Suppressor macrophage treated with lipopolysaccharide for 1 hour (primary cell): ENCODE data around the gene CXorf65.

Experiments
- DNase-seq, 3 donors: peaks; one replicate each; pipeline ENCODE4 v3.0.0-alpha.2; 2020 to 2022

The CXorf65 gene

GRCh38 chrX:71106427-71106826 lies at the start of gene CXorf65:
Gene CXorf65, minus strand, starts transcription at chrX:71106740. Its CDS starts 184 bp downstream, at chrX:71106556.
- DNase-seq = peak; percentile 21 to 38 (median 38)

- DNase-seq = no peak
Observed at GRCh38 chrX:71154641-71155040, 48.1 kb upstream of the CXorf65 start.

- DNase-seq = no peak
Observed at GRCh38 chrX:71154196-71154595, 47.7 kb upstream of the CXorf65 start.

- no peak for DNase-seq
Observed at GRCh38 chrX:71151366-71151765, 44.8 kb upstream of the CXorf65 start.

- no peak for DNase-seq
Observed at GRCh38 chrX:71148278-71148663, 41.7 kb upstream of the CXorf65 start.

- peak; percentile 18 to 32 (median 20) for DNase-seq
Observed at GRCh38 chrX:71147496-71148277, 41.1 kb upstream of the CXorf65 start.

DNA sequence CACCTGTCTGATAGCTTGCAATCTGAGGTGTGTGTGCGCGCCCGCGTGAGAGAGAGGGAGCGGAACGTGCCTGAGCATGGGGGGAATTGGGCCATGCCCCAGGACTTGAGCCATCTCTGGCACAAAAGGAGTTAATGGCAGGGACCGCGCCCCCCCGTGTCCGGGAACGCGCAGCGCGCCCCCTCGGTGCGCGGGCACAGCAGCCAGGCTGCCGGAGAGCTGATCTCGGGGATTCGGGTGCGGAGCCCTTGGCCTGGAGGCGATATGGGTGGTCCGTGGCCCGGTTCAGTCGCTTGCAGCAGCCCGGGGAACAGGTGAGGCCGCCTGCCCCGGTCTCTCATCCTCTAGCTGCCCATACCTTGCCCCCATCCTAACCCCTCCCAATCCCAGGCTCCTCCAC lies 38.1 kb upstream of the CXorf65 start, which contains the start of gene NLGN3:
Gene NLGN3, plus strand, starts transcription at position 191 of the 400 bp plus-strand sequence. CDS start 2,909 bp downstream, outside the sequence.
- no peak for DNase-seq

DNA sequence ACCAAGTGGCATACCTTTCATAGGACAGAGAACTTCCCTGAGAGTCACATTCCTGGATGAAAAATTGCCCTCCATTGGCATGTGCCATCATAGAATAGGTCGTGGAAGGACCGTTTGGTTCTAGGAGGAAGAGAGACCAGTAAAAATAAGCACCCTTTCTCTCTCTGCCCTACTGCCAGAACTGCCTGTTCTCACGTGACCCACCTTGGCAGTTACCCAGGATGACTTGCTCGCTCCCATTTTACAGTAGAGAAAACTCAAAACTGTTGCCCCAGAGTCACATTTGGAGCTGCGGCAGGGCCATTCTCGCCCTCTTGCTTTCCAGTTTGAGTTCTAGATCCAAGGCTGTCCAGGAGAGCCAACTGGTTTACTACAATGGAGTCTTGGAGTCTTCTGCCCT lies 37.0 kb upstream of the CXorf65 start:
- no peak for DNase-seq

- no peak for DNase-seq
Observed at GRCh38 chrX:71140440-71140839, 33.9 kb upstream of the CXorf65 start.

DNA sequence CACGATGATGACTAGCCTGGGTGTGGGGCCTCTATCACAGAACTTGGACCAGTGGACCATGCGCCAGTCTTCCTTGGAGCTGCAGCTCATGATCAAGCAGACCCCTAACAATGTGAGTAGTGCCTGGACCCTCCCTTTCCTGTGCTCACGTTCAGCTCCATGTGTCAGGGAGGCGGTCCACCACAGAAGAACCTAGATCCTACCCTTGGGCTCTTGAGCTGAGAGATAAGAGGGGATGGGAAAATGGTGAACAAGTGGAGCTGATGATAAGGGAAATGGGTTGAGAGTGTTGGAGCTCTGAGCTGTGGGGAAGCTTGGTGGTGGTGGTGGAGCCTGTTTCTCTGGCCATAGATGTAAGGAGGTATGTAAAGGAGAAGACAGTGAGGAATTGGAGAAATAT lies 25.0 kb upstream of the CXorf65 start:
- no peak for DNase-seq

DNA sequence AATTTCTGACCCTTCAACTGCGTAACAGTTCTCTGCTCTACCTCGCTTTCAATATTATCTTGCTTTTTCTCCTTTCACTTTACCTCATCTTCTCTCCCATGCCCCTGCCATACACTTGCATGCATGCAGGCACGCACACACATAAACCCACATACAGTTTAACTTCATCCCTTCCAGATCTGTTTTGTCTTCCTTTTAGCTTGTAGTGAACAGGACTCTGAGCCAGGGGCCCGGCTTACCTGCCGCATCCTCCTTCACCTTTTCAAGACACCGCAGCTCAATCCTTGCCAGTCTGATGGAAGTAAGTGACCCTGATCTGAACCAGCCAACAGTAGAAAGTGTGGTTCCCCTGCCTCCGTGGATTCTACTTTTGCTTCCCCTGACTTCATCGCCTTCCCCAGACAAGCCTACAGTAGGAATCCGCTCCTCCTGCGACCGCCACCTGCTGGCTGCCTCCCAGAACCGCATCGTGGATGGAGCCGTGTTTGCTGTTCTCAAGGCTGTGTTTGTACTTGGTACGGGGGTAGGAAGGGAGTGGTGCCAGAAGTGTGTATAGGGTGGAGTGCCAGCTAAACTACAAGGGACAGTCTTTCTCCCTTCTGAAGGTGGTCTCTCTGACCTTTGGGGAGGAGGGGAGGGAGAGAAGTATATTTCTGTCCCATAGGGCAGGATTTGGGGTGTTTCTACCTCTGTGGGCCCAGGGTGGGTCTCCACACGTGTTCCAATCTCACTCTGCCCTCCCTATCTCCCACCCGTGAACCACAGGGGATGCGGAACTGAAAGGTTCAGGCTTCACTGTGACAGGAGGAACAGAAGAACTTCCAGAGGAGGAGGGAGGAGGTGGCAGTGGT lies 22.6 kb upstream of the CXorf65 start:
- peak; percentile 71 to 77 (median 75) for DNase-seq

DNA sequence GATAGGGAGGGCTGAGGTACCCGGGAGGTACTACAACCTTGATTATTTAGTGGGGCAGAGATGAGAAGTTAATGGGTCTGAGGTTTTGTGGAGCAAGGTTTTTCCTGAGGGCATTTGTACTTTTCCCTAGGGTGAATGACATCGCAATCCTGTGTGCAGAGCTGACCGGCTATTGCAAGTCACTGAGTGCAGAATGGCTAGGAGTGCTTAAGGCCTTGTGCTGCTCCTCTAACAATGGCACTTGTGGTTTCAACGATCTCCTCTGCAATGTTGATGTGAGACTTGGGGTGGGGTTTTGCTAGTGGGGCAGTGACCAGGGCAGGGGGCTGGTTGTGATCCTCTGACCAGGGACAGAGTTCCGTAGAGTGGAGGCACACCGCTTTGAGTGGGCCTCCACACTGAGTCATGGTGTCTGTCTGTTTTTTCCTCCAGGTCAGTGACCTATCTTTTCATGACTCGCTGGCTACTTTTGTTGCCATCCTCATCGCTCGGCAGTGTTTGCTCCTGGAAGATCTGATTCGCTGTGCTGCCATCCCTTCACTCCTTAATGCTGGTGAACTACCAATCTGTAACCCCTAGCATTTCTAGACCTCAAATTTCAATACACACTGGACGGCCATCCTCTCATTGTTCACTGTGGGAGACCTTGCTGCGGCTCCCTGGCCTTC lies 21.8 kb upstream of the CXorf65 start:
- DNase-seq = no peak

DNA sequence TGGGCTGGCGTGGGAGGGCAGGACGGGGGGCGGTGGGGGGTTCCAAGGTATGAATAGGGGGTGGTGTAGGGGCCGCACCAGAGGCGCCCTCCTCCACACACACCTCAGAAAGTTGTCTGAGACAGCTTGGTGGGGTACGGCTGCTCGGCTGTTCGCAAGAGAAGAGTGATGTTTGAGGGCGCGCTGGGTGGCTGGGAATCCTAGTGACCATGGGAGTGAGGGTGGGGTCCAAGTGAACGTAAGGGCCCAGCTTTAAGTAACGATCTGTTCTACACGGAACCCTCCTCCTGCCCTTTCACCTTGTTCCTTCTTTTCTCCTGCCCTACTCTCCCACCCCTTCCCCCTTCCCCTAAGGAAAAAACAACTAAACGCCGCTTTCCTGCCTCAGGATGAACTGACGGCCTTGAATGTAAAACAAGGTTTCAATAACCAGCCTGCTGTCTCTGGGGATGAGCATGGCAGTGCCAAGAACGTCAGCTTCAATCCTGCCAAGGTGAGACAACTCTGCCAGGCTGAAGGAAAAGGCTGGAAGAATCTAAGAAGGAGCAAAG lies 12.5 kb upstream of the CXorf65 start:
- no peak for DNase-seq

GRCh38 chrX:71118032-71118984 lies 11.8 kb upstream of the CXorf65 start, which contains the start of gene MED12:
Gene MED12, plus strand, starts transcription at chrX:71118596. Its CDS starts 159 bp downstream, at chrX:71118755.
- peak; percentile 71 to 84 (median 74) for DNase-seq

DNA sequence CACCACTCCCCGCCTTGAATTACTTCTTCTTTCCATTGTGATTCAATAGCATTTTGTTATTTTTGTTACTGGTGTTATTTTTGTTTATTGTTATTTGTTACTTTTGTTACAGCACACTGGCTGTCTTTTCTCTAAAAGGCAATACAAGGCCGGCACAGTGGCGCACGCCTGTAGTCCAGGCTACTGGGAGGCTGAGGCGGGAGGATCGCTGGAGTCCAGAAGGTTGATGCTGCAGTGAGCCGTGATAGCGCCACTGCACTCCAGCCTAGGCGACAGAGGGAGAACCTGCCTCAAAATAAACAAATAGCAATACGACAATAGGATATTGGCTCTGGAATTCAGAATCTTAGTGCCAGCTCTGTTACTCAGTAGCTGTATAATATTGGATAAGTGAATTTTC lies 10.8 kb upstream of the CXorf65 start:
- DNase-seq = no peak

GRCh38 chrX:71111921-71112431 lies 5.4 kb upstream of the CXorf65 start:
- peak in 1 of 3 donors; percentile 14 for DNase-seq

DNA sequence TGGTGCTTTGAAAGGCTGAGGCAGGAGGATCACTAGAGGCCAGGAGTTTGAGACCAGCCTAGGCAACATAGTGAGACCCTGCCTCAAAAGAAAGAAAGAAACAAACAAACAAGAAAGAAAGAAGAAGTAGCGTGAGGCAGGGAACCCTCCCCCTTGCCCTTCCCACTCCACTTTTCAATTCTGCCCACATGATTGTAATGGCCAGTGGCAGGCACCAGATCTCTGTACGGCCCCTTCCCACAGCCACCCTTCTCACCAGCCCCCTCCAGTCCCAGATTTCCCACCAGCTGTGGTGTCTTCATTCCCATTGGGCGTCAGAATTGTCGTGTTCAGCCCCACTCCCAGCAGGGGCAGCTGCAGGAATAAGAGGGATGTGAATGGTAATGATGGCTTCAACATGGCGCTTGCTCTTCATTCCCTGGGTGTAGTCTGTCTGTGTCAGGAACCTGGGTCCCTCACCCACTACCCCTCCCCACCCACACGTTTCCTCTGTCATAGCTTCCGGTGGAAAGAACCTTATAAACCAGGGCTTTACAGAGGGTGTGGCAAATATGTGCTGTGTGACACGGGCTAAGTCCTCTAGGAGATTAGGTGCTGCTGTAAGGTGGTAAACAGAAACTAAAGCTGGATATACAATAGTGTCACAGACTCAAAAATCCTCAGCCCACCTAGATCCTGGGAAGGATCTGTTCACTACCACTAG lies 4.8 kb upstream of the CXorf65 start, which contains the start of gene IL2RG:
Gene IL2RG, minus strand, starts transcription at position 437 of the 703 bp plus-strand sequence. Its CDS starts 38 bp downstream, at position 399.
- peak; percentile 84 to 86 (median 84) for DNase-seq

- no peak for DNase-seq
Observed at GRCh38 chrX:71109051-71109450, 2.5 kb upstream of the CXorf65 start.

DNA sequence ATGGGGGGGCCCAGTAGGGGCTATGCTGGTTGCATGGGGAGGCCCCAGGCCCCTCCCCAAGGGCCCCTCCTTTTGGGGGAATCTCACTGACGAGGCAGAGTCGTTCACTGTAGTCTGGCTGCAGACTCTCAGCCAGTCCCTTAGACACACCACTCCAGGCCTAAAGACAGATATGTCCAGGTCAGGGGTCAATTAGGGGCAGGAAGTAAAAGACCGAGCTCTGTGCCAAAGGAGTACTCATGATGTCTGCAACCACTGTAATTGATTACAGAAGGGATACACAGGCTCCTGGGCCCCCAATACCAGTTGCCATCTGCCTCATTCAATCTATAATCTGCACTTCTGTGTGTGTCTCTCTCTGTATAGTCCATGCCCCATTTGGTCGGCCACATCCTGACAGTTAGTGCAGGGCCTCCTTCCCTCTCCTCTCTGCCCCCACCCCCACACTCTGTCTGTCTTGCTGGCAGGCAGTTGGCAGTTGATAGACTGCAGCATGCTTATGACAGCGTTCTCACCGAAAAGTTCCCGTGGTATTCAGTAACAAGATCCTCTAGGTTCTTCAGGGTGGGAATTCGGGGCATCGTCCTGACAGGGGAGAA lies 1.3 kb upstream of the CXorf65 start:
- peak in 1 of 3 donors; percentile 23 for DNase-seq

- no peak for DNase-seq
Observed at GRCh38 chrX:71107245-71107644, 705 bp upstream of the CXorf65 start.
